ENCODE measurements around the gene TRIM2. TPM values are rescaled to one million over a fixed set of nuclear protein-coding genes. Genes with fewer than 3 reads are reported as not detected.

The TRIM2 gene
- total RNA-seq, 2 donors from 2014 or later, result 54.5 to 70.4 TPM

GRCh38 chr4:153185331-153185852 is 18.9 kb upstream of the TRIM2 start:
- Histone ChIP-seq H3K27ac (no peak overlapping the region), H3K4me3 (no peak overlapping the region), H3K27me3 (replicated peaks; ENCODE audit: insufficient read depth) (no peaks in the 10 kb centered on the region), H3K9me3 (no peaks in the 10 kb centered on the region), H3K4me1 (replicated peaks) (no peaks in the 10 kb centered on the region), H3K36me3 (no peaks in the 10 kb centered on the region)
- TF ChIP-seq POLR2A (IDR thresholded peaks at IDR 0.05), result no peak
- TF ChIP-seq POLR2AphosphoS5 (IDR thresholded peaks at IDR 0.05), result no peak
- TF ChIP-seq CTCF (IDR thresholded peaks at IDR 0.05), result no peak
- 82% methylated on average over 2 of the region's 2 CpGs for WGBS
- intact Hi-C loops (cut with DNase I), result no loop called here
- no peak for DNase-seq (ENCODE audit: low spot score)

- no peaks in the 10 kb centered on the region for H3K4me1 ChIP-seq (replicated peaks)
- WGBS, result 82% methylated on average over 12 of the region's 12 CpGs
- no peak for DNase-seq (ENCODE audit: low spot score)
- no peaks in the 10 kb centered on the region for H3K36me3 ChIP-seq
- TF ChIP-seq POLR2A (IDR thresholded peaks at IDR 0.05), result no peak
- no peak for TF ChIP-seq POLR2AphosphoS5 (IDR thresholded peaks at IDR 0.05)
- no peak for TF ChIP-seq CTCF (IDR thresholded peaks at IDR 0.05)
- H3K9me3 ChIP-seq, result no peaks in the 10 kb centered on the region
- H3K27ac ChIP-seq, result no peak overlapping the region
- H3K4me3 ChIP-seq, result no peak overlapping the region
- H3K27me3 ChIP-seq (replicated peaks; ENCODE audit: insufficient read depth), result no peaks in the 10 kb centered on the region
- intact Hi-C loops (cut with DNase I), result no loop called here
These were observed 18.1 kb upstream of the TRIM2 start for GRCh38 chr4:153186046-153186728.

- Histone ChIP-seq H3K27ac (no peak overlapping the region), H3K9me3 (no peaks in the 10 kb centered on the region), H3K27me3 (replicated peaks; ENCODE audit: insufficient read depth) (no peaks in the 10 kb centered on the region), H3K36me3 (no peaks in the 10 kb centered on the region), H3K4me1 (replicated peaks) (no peaks in the 10 kb centered on the region), H3K4me3 (no peak overlapping the region)
- no peak for DNase-seq (ENCODE audit: low spot score)
- intact Hi-C loops (cut with DNase I), result no loop called here
- TF ChIP-seq POLR2AphosphoS5 (IDR thresholded peaks at IDR 0.05) (no peak), CTCF (IDR thresholded peaks at IDR 0.05) (no peak), POLR2A (IDR thresholded peaks at IDR 0.05) (no peak)
- WGBS, result 47% methylated on average over 11 of the region's 11 CpGs
These were observed 15.0 kb upstream of the TRIM2 start for GRCh38 chr4:153189016-153189801.

- Histone ChIP-seq H3K27me3 (replicated peaks; ENCODE audit: insufficient read depth) (no peaks in the 10 kb centered on the region), H3K36me3 (no peaks in the 10 kb centered on the region), H3K4me3 (no peak overlapping the region), H3K27ac (no peak overlapping the region), H3K4me1 (replicated peaks) (no peaks in the 10 kb centered on the region), H3K9me3 (no peaks in the 10 kb centered on the region)
- intact Hi-C loops (cut with DNase I), result no loop called here
- 82% methylated on average over 5 of the region's 5 CpGs for WGBS
- no peak for DNase-seq (ENCODE audit: low spot score)
- TF ChIP-seq POLR2AphosphoS5 (IDR thresholded peaks at IDR 0.05) (no peak), CTCF (IDR thresholded peaks at IDR 0.05) (no peak)
These were observed 12.4 kb upstream of the TRIM2 start for GRCh38 chr4:153191795-153192363.

Measured in prostate gland (tissue), 2 donors.